ENCODE measurements around the gene TMEM263. TPM values are rescaled to one million over a fixed set of nuclear protein-coding genes. Genes with fewer than 3 reads are reported as not detected.

Gene TMEM263
- polyA plus RNA-seq, 1 donor from 2014 or later, result 27.1 TPM

DNA sequence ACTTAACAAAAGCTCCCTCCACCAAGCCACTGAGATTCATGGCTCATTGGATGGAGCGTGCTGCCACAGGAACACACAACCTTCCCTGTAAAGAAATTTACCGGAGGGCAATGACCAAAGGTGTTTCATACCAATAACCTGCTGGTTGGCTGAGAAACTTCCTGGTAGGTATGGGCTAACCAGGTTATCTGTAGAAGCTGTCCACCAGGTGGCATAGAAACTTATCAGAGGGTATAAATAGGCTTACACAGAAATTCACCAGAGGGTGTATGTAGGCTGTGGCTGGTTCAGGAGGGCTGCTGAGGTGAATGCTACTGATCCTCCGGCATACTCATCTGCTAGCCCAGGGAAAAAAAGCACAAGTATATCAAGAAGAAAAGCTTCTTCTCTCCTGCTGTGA, 58.3 kb downstream of the TMEM263 start:
- TF ChIP-seq RAD21 (conservative IDR thresholded peaks at IDR 0.05) (no peak), POLR2AphosphoS5 (IDR thresholded peaks at IDR 0.05) (no peak), CTCF (IDR thresholded peaks at IDR 0.05; ENCODE audit: poor library complexity, severe bottlenecking) (no peak), SMC3 (conservative IDR thresholded peaks at IDR 0.05; ENCODE audit: poor library complexity) (no peak), EP300 (conservative IDR thresholded peaks at IDR 0.05; ENCODE audit: poor library complexity, severe bottlenecking) (no peak), MXI1 (conservative IDR thresholded peaks at IDR 0.05; ENCODE audit: poor library complexity, severe bottlenecking) (no peak), TAF1 (IDR thresholded peaks at IDR 0.05; ENCODE audit: low read depth) (no peak), EZH2 (IDR thresholded peaks at IDR 0.05; ENCODE audit: borderline replicate concordance, insufficient read depth, low read length, poor library complexity, severe bottlenecking) (no peak)
- TF ChIP-seq, protein P1, sequence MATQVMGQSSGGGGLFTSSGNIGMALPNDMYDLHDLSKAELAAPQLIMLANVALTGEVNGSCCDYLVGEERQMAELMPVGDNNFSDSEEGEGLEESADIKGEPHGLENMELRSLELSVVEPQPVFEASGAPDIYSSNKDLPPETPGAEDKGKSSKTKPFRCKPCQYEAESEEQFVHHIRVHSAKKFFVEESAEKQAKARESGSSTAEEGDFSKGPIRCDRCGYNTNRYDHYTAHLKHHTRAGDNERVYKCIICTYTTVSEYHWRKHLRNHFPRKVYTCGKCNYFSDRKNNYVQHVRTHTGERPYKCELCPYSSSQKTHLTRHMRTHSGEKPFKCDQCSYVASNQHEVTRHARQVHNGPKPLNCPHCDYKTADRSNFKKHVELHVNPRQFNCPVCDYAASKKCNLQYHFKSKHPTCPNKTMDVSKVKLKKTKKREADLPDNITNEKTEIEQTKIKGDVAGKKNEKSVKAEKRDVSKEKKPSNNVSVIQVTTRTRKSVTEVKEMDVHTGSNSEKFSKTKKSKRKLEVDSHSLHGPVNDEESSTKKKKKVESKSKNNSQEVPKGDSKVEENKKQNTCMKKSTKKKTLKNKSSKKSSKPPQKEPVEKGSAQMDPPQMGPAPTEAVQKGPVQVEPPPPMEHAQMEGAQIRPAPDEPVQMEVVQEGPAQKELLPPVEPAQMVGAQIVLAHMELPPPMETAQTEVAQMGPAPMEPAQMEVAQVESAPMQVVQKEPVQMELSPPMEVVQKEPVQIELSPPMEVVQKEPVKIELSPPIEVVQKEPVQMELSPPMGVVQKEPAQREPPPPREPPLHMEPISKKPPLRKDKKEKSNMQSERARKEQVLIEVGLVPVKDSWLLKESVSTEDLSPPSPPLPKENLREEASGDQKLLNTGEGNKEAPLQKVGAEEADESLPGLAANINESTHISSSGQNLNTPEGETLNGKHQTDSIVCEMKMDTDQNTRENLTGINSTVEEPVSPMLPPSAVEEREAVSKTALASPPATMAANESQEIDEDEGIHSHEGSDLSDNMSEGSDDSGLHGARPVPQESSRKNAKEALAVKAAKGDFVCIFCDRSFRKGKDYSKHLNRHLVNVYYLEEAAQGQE (IDR thresholded peaks at IDR 0.05; ENCODE audit: borderline replicate concordance), result no peak
- Histone ChIP-seq H3K79me2 (replicated peaks; ENCODE audit: insufficient read depth, low read length) (no peaks in the 10 kb centered on the region), H3F3A (ENCODE audit: insufficient read depth, low read length, poor library complexity, severe bottlenecking) (no peaks in the 10 kb centered on the region), H3K4me2 (ENCODE audit: low read length) (no peak overlapping the region), H3K4me3 (ENCODE audit: low read length) (no peak overlapping the region), H3K36me3 (ENCODE audit: insufficient read depth, low read length) (no peaks in the 10 kb centered on the region), H3K9me2 (ENCODE audit: insufficient read depth, low read length) (no peaks in the 10 kb centered on the region), H3K27me3 (ENCODE audit: insufficient read depth, low read depth, low read length) (no peaks in the 10 kb centered on the region), H3K9ac (ENCODE audit: low read length) (no peak overlapping the region), H4K20me1 (ENCODE audit: insufficient read depth) (no peaks in the 10 kb centered on the region), H3K9me3 (ENCODE audit: low read length) (no peaks in the 10 kb centered on the region), H3K27ac (ENCODE audit: low read length) (no peak overlapping the region), H2AFZ (ENCODE audit: low read depth, low read length) (no peak overlapping the region)

- Histone ChIP-seq H2AFZ (ENCODE audit: low read depth, low read length) (no peak overlapping the region), H3K36me3 (ENCODE audit: insufficient read depth, low read length) (no peaks in the 10 kb centered on the region), H3K4me3 (ENCODE audit: low read length) (no peak overlapping the region), H3K4me2 (ENCODE audit: low read length) (no peak overlapping the region), H3K79me2 (replicated peaks; ENCODE audit: insufficient read depth, low read length) (no peaks in the 10 kb centered on the region), H3K27me3 (ENCODE audit: insufficient read depth, low read depth, low read length) (no peaks in the 10 kb centered on the region), H3K9me3 (ENCODE audit: low read length) (no peaks in the 10 kb centered on the region), H3K9me2 (ENCODE audit: insufficient read depth, low read length) (no peaks in the 10 kb centered on the region), H3K9ac (ENCODE audit: low read length) (no peak overlapping the region), H3K27ac (ENCODE audit: low read length) (no peak overlapping the region), H4K20me1 (ENCODE audit: insufficient read depth) (no peaks in the 10 kb centered on the region), H3F3A (ENCODE audit: insufficient read depth, low read length, poor library complexity, severe bottlenecking) (no peaks in the 10 kb centered on the region)
- TF ChIP-seq SMC3 (conservative IDR thresholded peaks at IDR 0.05; ENCODE audit: poor library complexity), result no peak
- no peak for TF ChIP-seq EZH2 (IDR thresholded peaks at IDR 0.05; ENCODE audit: borderline replicate concordance, insufficient read depth, low read length, poor library complexity, severe bottlenecking)
- TF ChIP-seq, protein P1 (IDR thresholded peaks at IDR 0.05; ENCODE audit: borderline replicate concordance), result no peak
- TF ChIP-seq POLR2AphosphoS5 (IDR thresholded peaks at IDR 0.05), result no peak
- no peak for TF ChIP-seq TAF1 (IDR thresholded peaks at IDR 0.05; ENCODE audit: low read depth)
- TF ChIP-seq CTCF (IDR thresholded peaks at IDR 0.05; ENCODE audit: poor library complexity, severe bottlenecking), result no peak
- no peak for TF ChIP-seq MXI1 (conservative IDR thresholded peaks at IDR 0.05; ENCODE audit: poor library complexity, severe bottlenecking)
- TF ChIP-seq EP300 (conservative IDR thresholded peaks at IDR 0.05; ENCODE audit: poor library complexity, severe bottlenecking), result no peak
- TF ChIP-seq RAD21 (conservative IDR thresholded peaks at IDR 0.05), result no peak
Measured at GRCh38 chr12:107017042-107017441, 61.3 kb downstream of the TMEM263 start.
